SK-N-SH treated with all-trans-retinoic acid at 6 μM for 48 hours (cell line): Measurements from ENCODE around the gene TUBB1.

Experiments used
- ATAC-seq: fragments of 200-7000 bp; cut with Tn5 transposase; 3 replicates; pipeline ENCODE4 v1.9.1; 2020; ENCODE audit warnings: mild to moderate bottlenecking, moderate library complexity
- BACH2 ChIP-seq: fragments of 250-450 bp; sonication (Bioruptor Pico); IDR thresholded peaks from 2 replicates; pipeline ENCODE4 v1.9.0; 2021; ENCODE audit warnings: mild to moderate bottlenecking, borderline replicate concordance
- CREB5 ChIP-seq: fragments of 250-450 bp; sonication (Bioruptor Pico); IDR thresholded peaks from 2 replicates; pipeline ENCODE4 v1.5.1; 2020; ENCODE audit warnings: low read depth, mild to moderate bottlenecking, moderate library complexity
- CSDC2 ChIP-seq: fragments of 250-450 bp; sonication (Bioruptor Pico); IDR thresholded peaks from 2 replicates; pipeline ENCODE4 v1.5.0; 2020; ENCODE audit warnings: mild to moderate bottlenecking, moderate library complexity
- CSRNP3 ChIP-seq: fragments of 250-450 bp; sonication (Bioruptor Pico); IDR thresholded peaks from 2 replicates; pipeline ENCODE4 v1.5.1; 2021; ENCODE audit warnings: mild to moderate bottlenecking, moderate library complexity
- ESRRG ChIP-seq: fragments of 250-450 bp; sonication (Bioruptor Pico); IDR thresholded peaks from 2 replicates; pipeline ENCODE4 v1.6.1; 2021; ENCODE audit warnings: mild to moderate bottlenecking
- GLIS3 ChIP-seq: fragments of 250-450 bp; sonication (Bioruptor Pico); IDR thresholded peaks from 2 replicates; pipeline ENCODE4 v1.5.0; 2020; ENCODE audit warnings: mild to moderate bottlenecking, moderate library complexity
- ISL1 ChIP-seq: fragments of 250-450 bp; sonication (Bioruptor Pico); IDR thresholded peaks from 2 replicates; pipeline ENCODE4 v2.1.2; 2022; ENCODE audit warnings: mild to moderate bottlenecking, moderate library complexity
- OSR1 ChIP-seq: fragments of 250-450 bp; sonication (Bioruptor Pico); IDR thresholded peaks from 2 replicates; pipeline ENCODE4 v1.8.0; 2022; ENCODE audit warnings: moderate library complexity, mild to moderate bottlenecking, inconsistent platforms
- POU6F1 ChIP-seq: fragments of 250-450 bp; sonication (Bioruptor Pico); IDR thresholded peaks from 2 replicates; pipeline ENCODE4 v1.8.0; 2021; ENCODE audit warnings: low read depth, mild to moderate bottlenecking, moderate library complexity, borderline replicate concordance
- RARB ChIP-seq: fragments of 250-450 bp; sonication (Bioruptor Pico); IDR thresholded peaks from 2 replicates; pipeline ENCODE4 v1.8.0; 2021; ENCODE audit warnings: mild to moderate bottlenecking, moderate library complexity
- SNAI2 ChIP-seq: fragments of 250-450 bp; sonication (Bioruptor Pico); IDR thresholded peaks from 2 replicates; pipeline ENCODE4 v1.5.0; 2020; ENCODE audit warnings: mild to moderate bottlenecking, moderate library complexity
- TCF4 ChIP-seq: fragments of 250-450 bp; sonication (Bioruptor Pico); IDR thresholded peaks from 2 replicates; pipeline ENCODE4 v1.8.0; 2021; ENCODE audit warnings: mild to moderate bottlenecking, moderate library complexity, borderline replicate concordance
- TOX ChIP-seq: fragments of 250-450 bp; sonication (Bioruptor Pico); IDR thresholded peaks from 2 replicates; pipeline ENCODE4 v1.8.0; 2021; ENCODE audit warnings: mild to moderate bottlenecking, moderate library complexity, borderline replicate concordance
- TSHZ2 ChIP-seq: fragments of 250-450 bp; sonication (Bioruptor Pico); IDR thresholded peaks from 2 replicates; pipeline ENCODE4 v1.5.0; 2020; ENCODE audit warnings: mild to moderate bottlenecking, moderate library complexity
- ZC3H10 ChIP-seq: fragments of 250-450 bp; sonication (Bioruptor Pico); IDR thresholded peaks from 2 replicates; pipeline ENCODE4 v1.5.1; 2021; ENCODE audit warnings: mild to moderate bottlenecking, moderate library complexity
- ZFP3 ChIP-seq: fragments of 250-450 bp; sonication (Bioruptor Pico); IDR thresholded peaks from 2 replicates; pipeline ENCODE4 v1.5.0; 2020; ENCODE audit warnings: mild to moderate bottlenecking, moderate library complexity
- ZFP30 ChIP-seq: fragments of 450-650 bp; formaldehyde crosslinking; IDR thresholded peaks from 2 replicates; pipeline ENCODE4 v1.5.0; 2022; ENCODE audit warnings: mild to moderate bottlenecking, moderate library complexity
- ZNF565 ChIP-seq: fragments of 450-650 bp; formaldehyde crosslinking; conservative IDR thresholded peaks from 2 replicates; pipeline ENCODE4 v1.5.0; 2020; ENCODE audit warnings: low read depth, mild to moderate bottlenecking, moderate library complexity
- ZNF70 ChIP-seq: fragments of 450-650 bp; formaldehyde crosslinking; IDR thresholded peaks from 2 replicates; pipeline ENCODE4 v1.5.0; 2020; ENCODE audit warnings: mild to moderate bottlenecking, moderate library complexity
- ZNF8 ChIP-seq: fragments of 450-650 bp; formaldehyde crosslinking; IDR thresholded peaks from 2 replicates; pipeline ENCODE4 v1.5.0; 2020; ENCODE audit warnings: mild to moderate bottlenecking, moderate library complexity

Gene TUBB1

GRCh38 chr20:59044796-59045195, 25.6 kb downstream of the TUBB1 start (continued):
- TF ChIP-seq CSRNP3 (CRISPR knock-in tag) = no peak
- no peak for TF ChIP-seq OSR1

- no peak for TF ChIP-seq ZFP3 (CRISPR knock-in tag)
- TF ChIP-seq ESRRG (CRISPR knock-in tag) = no peak
- TF ChIP-seq ZNF70 = no peak
- TF ChIP-seq GLIS3 (CRISPR knock-in tag) = no peak
- TF ChIP-seq TOX (CRISPR knock-in tag) = no peak
- no peak for TF ChIP-seq POU6F1 (CRISPR knock-in tag)
- no peak for TF ChIP-seq ZFP30 (CRISPR knock-in tag)
- TF ChIP-seq ZC3H10 (CRISPR knock-in tag) = no peak
- TF ChIP-seq CSDC2 (CRISPR knock-in tag) = no peak
- no peak for ATAC-seq
Observed at GRCh38 chr20:59046862-59047261, 27.6 kb downstream of the TUBB1 start.

GRCh38 chr20:59047938-59048680, 28.9 kb downstream of the TUBB1 start:
- no peak for TF ChIP-seq RARB (CRISPR knock-in tag)
- no peak for TF ChIP-seq BACH2 (CRISPR knock-in tag)
- no peak for TF ChIP-seq TCF4 (CRISPR knock-in tag)
- no peak for TF ChIP-seq CSRNP3 (CRISPR knock-in tag)
- TF ChIP-seq ZFP30 (CRISPR knock-in tag) = no peak
- TF ChIP-seq SNAI2 (CRISPR knock-in tag) = no peak
- no peak for ATAC-seq

GRCh38 chr20:59048681-59049030, 29.4 kb downstream of the TUBB1 start:
- TF ChIP-seq ZNF70 = no peak
- TF ChIP-seq ZNF565 = no peak
- TF ChIP-seq ISL1 (CRISPR knock-in tag) = no peak
- no peak for TF ChIP-seq RARB (CRISPR knock-in tag)
- TF ChIP-seq OSR1 = no peak
- no peak for TF ChIP-seq TCF4 (CRISPR knock-in tag)
- TF ChIP-seq ESRRG (CRISPR knock-in tag) = no peak
- TF ChIP-seq ZFP3 (CRISPR knock-in tag) = no peak
- TF ChIP-seq POU6F1 (CRISPR knock-in tag) = no peak
- no peak for TF ChIP-seq CREB5 (CRISPR knock-in tag)
- TF ChIP-seq TSHZ2 = no peak
- TF ChIP-seq BACH2 (CRISPR knock-in tag) = no peak
- TF ChIP-seq CSRNP3 (CRISPR knock-in tag) = no peak
- no peak for TF ChIP-seq TOX (CRISPR knock-in tag)
- TF ChIP-seq ZC3H10 (CRISPR knock-in tag) = no peak
- no peak for TF ChIP-seq ZNF8 (CRISPR knock-in tag)
- TF ChIP-seq SNAI2 (CRISPR knock-in tag) = no peak
- ATAC-seq = no peak
